OCI-LY7 (cell line): Measurements from ENCODE around the gene GRAP2. TPM values are rescaled to one million over a fixed set of nuclear protein-coding genes. Genes with fewer than 3 reads are reported as not detected.

Experiments used
- BruUV-seq: library from RNA; stranded (reverse); fragments of 400-500 nt; replicated peaks from 2 replicates; lab custom pipeline; 2021; lab: Mats Ljungman, UMichigan
- CTCF ChIA-PET: fragments of 300-600 bp; sonication (Branson Sonifier 250); formaldehyde crosslinking; loops from one replicate; lab custom pipeline; 2022; ENCODE audit warnings: antibody characterized with exemption; ENCODE audit not compliant: unreplicated experiment; lab: Charles Lee
- POLR2A ChIA-PET: fragments of 300-600 bp; sonication (Branson Sonifier 250); formaldehyde crosslinking; loops from one replicate; lab custom pipeline; 2022; ENCODE audit warnings: antibody characterized with exemption; lab: Charles Lee
- DNase-seq: peaks from one replicate; pipeline ENCODE4 v3.0.0-alpha.2; 2015; ENCODE audit warnings: low spot score
- H2AFZ ChIP-seq: fragments of 200-600 bp; sonication (generic), shearing (Covaris generic); 2 replicates; pipeline ENCODE4 v1.6.1; 2014; ENCODE audit warnings: mild to moderate bottlenecking, antibody characterized with exemption, low read length, moderate library complexity
- H3K27ac ChIP-seq: fragments of 200-600 bp; sonication (generic); 2 replicates; pipeline ENCODE4 v1.5.1; 2014; ENCODE audit warnings: mixed run types, low read depth, mild to moderate bottlenecking, moderate library complexity, low read length, inconsistent platforms; ENCODE audit not compliant: poor library complexity, severe bottlenecking
- H3K36me3 ChIP-seq: fragments of 200-600 bp; sonication (generic); 2 replicates; pipeline ENCODE4 v1.6.1; 2014; ENCODE audit warnings: mild to moderate bottlenecking, antibody characterized with exemption, low read length, moderate library complexity, mixed read lengths; ENCODE audit not compliant: insufficient read depth
- H3K4me1 ChIP-seq: fragments of 200-600 bp; sonication (generic); 2 replicates; pipeline ENCODE4 v1.5.1; 2014; ENCODE audit warnings: mild to moderate bottlenecking, low read length; ENCODE audit not compliant: insufficient read depth, poor library complexity, severe bottlenecking
- H3K4me2 ChIP-seq: fragments of 200-600 bp; sonication (generic); 2 replicates; pipeline ENCODE4 v1.6.1; 2014; ENCODE audit warnings: mild to moderate bottlenecking, low read length
- H3K4me3 ChIP-seq: fragments of 200-600 bp; sonication (generic); 2 replicates; pipeline ENCODE4 v1.5.1; 2014; ENCODE audit warnings: mild to moderate bottlenecking, low read depth, low read length; ENCODE audit not compliant: poor library complexity, severe bottlenecking
- H3K79me2 ChIP-seq: fragments of 200-600 bp; sonication (generic); 2 replicates; pipeline ENCODE4 v1.6.1; 2016; ENCODE audit warnings: low read depth, mild to moderate bottlenecking, low read length, moderate library complexity, mixed read lengths; ENCODE audit not compliant: insufficient read depth
- H3K9me2 ChIP-seq: fragments of 200-600 bp; sonication (generic); 2 replicates; pipeline ENCODE4 v1.6.1; 2016; ENCODE audit warnings: mild to moderate bottlenecking, low read length, mixed read lengths; ENCODE audit not compliant: insufficient read depth
- H3K9me3 ChIP-seq: fragments of 200-600 bp; sonication (generic); 2 replicates; pipeline ENCODE4 v1.6.1; 2014; ENCODE audit warnings: mild to moderate bottlenecking, mixed run types, low read length, mixed read lengths
- H4K20me1 ChIP-seq: fragments of 200-600 bp; sonication (generic); 2 replicates; pipeline ENCODE4 v1.6.1; 2014; ENCODE audit warnings: mild to moderate bottlenecking, antibody characterized with exemption, low read length, moderate library complexity, mixed read lengths; ENCODE audit not compliant: insufficient read depth
- CTCF ChIP-seq: fragments of 200-600 bp; sonication (generic); conservative IDR thresholded peaks from 2 replicates; pipeline ENCODE4 v1.5.1; 2014; ENCODE audit warnings: mild to moderate bottlenecking, antibody characterized with exemption, low read length, moderate library complexity, mixed read lengths
- EZH2phosphoT487 ChIP-seq: fragments of 200-600 bp; sonication (generic); IDR thresholded peaks from 2 replicates; pipeline ENCODE4 v1.6.1; 2018; ENCODE audit warnings: low read depth, borderline replicate concordance, mild to moderate bottlenecking, mixed run types, antibody characterized with exemption, low read length, moderate library complexity, mixed read lengths
- intact Hi-C: fragments of 100-400 bp; cut with micrococcal nuclease; formaldehyde crosslinking; loops from one replicate; pipeline ENCODE4 v1.10.0; 2022; ENCODE audit not compliant: unreplicated experiment
- total RNA-seq, 2 experiments: library from RNA; depleted of rRNA in 1 of 2; stranded (reverse); fragments of >200 nt in 1 of 2; shearing (Covaris generic) in 1 of 2; gene quantifications; 2 replicates each; pipeline ENCODE4 v1.2.3, GENCODE V29; 2014 to 2022

The GRAP2 gene
- total RNA-seq, 2 experiments from 2014 or later: not detected

- H3K27ac ChIP-seq: no peak overlapping the region
- H3K4me1 ChIP-seq: no peaks in the 10 kb centered on the region
- no peaks in the 10 kb centered on the region for H3K36me3 ChIP-seq
- no TSS peak for BruUV-seq
- CTCF ChIA-PET: no interaction called here
- H2AFZ ChIP-seq: no peak overlapping the region
- H3K79me2 ChIP-seq: no peaks in the 10 kb centered on the region
- no peak overlapping the region for H3K4me3 ChIP-seq
- H3K9me3 ChIP-seq: no peaks in the 10 kb centered on the region
- no peaks in the 10 kb centered on the region for H4K20me1 ChIP-seq
- H3K4me2 ChIP-seq: no peak overlapping the region
- TF ChIP-seq CTCF: no peak
- TF ChIP-seq EZH2phosphoT487: no peak
- intact Hi-C loops: no loop called here
- no peaks in the 10 kb centered on the region for H3K9me2 ChIP-seq
- POLR2A ChIA-PET: no interaction called here
- no peak for DNase-seq
These were observed 48.1 kb upstream of the GRAP2 start for GRCh38 chr22:39852799-39853198.

GRCh38 chr22:39856588-39856987 lies 44.3 kb upstream of the GRAP2 start:
- Histone ChIP-seq H3K9me3 (no peaks in the 10 kb centered on the region), H3K4me2 (no peak overlapping the region), H3K4me3 (no peak overlapping the region), H3K36me3 (no peaks in the 10 kb centered on the region), H3K9me2 (no peaks in the 10 kb centered on the region), H4K20me1 (no peaks in the 10 kb centered on the region), H2AFZ (no peak overlapping the region), H3K4me1 (no peaks in the 10 kb centered on the region), H3K79me2 (no peaks in the 10 kb centered on the region), H3K27ac (no peak overlapping the region)
- POLR2A ChIA-PET: interaction anchor here (0.6 to 0.7 kb wide), 2 partner anchors 28 to 35 kb away, joined by 3 read pairs; no protein-coding TSS in a partner anchor
- TF ChIP-seq EZH2phosphoT487: no peak
- TF ChIP-seq CTCF: no peak
- intact Hi-C loops: no loop called here
- no peak for DNase-seq
- CTCF ChIA-PET: no interaction called here
- BruUV-seq: no TSS peak

GRCh38 chr22:39859903-39860588 lies 40.8 kb upstream of the GRAP2 start:
- H4K20me1 ChIP-seq: no peaks in the 10 kb centered on the region
- TF ChIP-seq CTCF (no peak), EZH2phosphoT487 (no peak)
- H2AFZ ChIP-seq: no peak overlapping the region
- H3K4me3 ChIP-seq: no peak overlapping the region
- no peak overlapping the region for H3K27ac ChIP-seq
- BruUV-seq: no TSS peak
- POLR2A ChIA-PET: no interaction called here
- no peaks in the 10 kb centered on the region for H3K36me3 ChIP-seq
- DNase-seq: no peak
- no peaks in the 10 kb centered on the region for H3K4me1 ChIP-seq
- H3K9me3 ChIP-seq: no peaks in the 10 kb centered on the region
- H3K4me2 ChIP-seq: no peak overlapping the region
- intact Hi-C loops: no loop called here
- H3K79me2 ChIP-seq: no peaks in the 10 kb centered on the region
- H3K9me2 ChIP-seq: no peaks in the 10 kb centered on the region
- CTCF ChIA-PET: no interaction called here
